CD4-positive, alpha-beta T cell (primary cell): ENCODE measurements around the gene ZNF423. TPM values are rescaled to one million over a fixed set of nuclear protein-coding genes. Genes with fewer than 3 reads are reported as not detected.

Source experiments
- ATAC-seq: fragments of 200-7000 bp; cut with Tn5 transposase; one replicate; pipeline ENCODE4 v1.10.0; 2022; ENCODE audit warnings: mild to moderate bottlenecking; ENCODE audit not compliant: poor library complexity
- CTCF ChIA-PET: fragments of 350-600 bp; sonication (Branson Sonifier 250); formaldehyde crosslinking; loops from one replicate; lab custom pipeline; 2021; ENCODE audit warnings: antibody characterized with exemption, inconsistent platforms; lab: Charles Lee
- POLR2A ChIA-PET: fragments of 350-600 bp; sonication (Branson Sonifier 250); formaldehyde crosslinking; loops from one replicate; lab custom pipeline; 2021; ENCODE audit warnings: antibody characterized with exemption, inconsistent platforms; lab: Charles Lee
- DNase-seq, 14 experiments: peaks; one replicate each; pipeline ENCODE4 v3.0.0-alpha.2; 2013 to 2020; ENCODE audit warnings: mixed read lengths in 2 of 14
- H3K27ac ChIP-seq, 2 donors: one replicate each; pipeline versions ENCODE4 v1.5.1 to v1.7.0; 2013; ENCODE audit warnings: low read length in 2 of 2, low read depth in 1 of 2, mild to moderate bottlenecking in 1 of 2
- H3K27me3 ChIP-seq, 2 experiments: 1 replicate in 1 of 2; 2 replicates in 1 of 2; pipeline versions ENCODE4 v1.6.1 to v1.7.0; 2013; ENCODE audit warnings: low read length in 2 of 2, control low read depth in 1 of 2, mild to moderate bottlenecking in 1 of 2, moderate library complexity in 1 of 2; ENCODE audit not compliant: insufficient read depth in 2 of 2, control insufficient read depth in 1 of 2
- H3K36me3 ChIP-seq: one replicate; pipeline ENCODE4 v1.6.1; 2013; ENCODE audit warnings: low read length, control low read depth; ENCODE audit not compliant: insufficient read depth
- H3K4me1 ChIP-seq: one replicate; pipeline ENCODE4 v1.6.1; 2013; ENCODE audit warnings: low read length, control low read depth; ENCODE audit not compliant: insufficient read depth
- H3K4me3 ChIP-seq: one replicate; pipeline ENCODE4 v1.5.1; 2013; ENCODE audit warnings: mild to moderate bottlenecking, low read length, moderate library complexity
- H3K9me3 ChIP-seq, 2 experiments: 1 replicate in 1 of 2; 2 replicates in 1 of 2; pipeline versions ENCODE4 v1.6.1 to v1.7.0; 2013; ENCODE audit warnings: low read length in 2 of 2, mild to moderate bottlenecking in 2 of 2, control low read depth in 1 of 2, moderate library complexity in 1 of 2; ENCODE audit not compliant: control insufficient read depth in 1 of 2, insufficient read depth in 1 of 2
- H3K27ac Mint-ChIP-seq: one replicate; pipeline ENCODE4 v1.8.0; 2020; ENCODE audit warnings: mixed read lengths
- H3K27me3 Mint-ChIP-seq: one replicate; pipeline ENCODE4 v1.8.0; 2021; ENCODE audit warnings: mixed read lengths
- H3K36me3 Mint-ChIP-seq: one replicate; pipeline ENCODE4 v1.8.0; 2021; ENCODE audit warnings: low read depth, mixed read lengths
- H3K4me1 Mint-ChIP-seq: one replicate; pipeline ENCODE4 v1.8.0; 2021; ENCODE audit warnings: low read depth, mixed read lengths
- H3K4me3 Mint-ChIP-seq: one replicate; pipeline ENCODE4 v1.8.0; 2020; ENCODE audit warnings: mild to moderate bottlenecking, mixed read lengths
- H3K9me3 Mint-ChIP-seq: one replicate; pipeline ENCODE4 v1.8.0; 2020; ENCODE audit warnings: mixed read lengths
- CTCF ChIP-seq: fragments of 200-600 bp; IDR thresholded peaks from one replicate; pipeline ENCODE4 v1.8.0; 2022; ENCODE audit warnings: antibody characterized with exemption, mild to moderate bottlenecking
- intact Hi-C, 2 experiments: fragments of 100-400 bp; cut with DNase I in 1 of 2; cut with micrococcal nuclease in 1 of 2; formaldehyde crosslinking; loops; one replicate each; pipeline versions ENCODE4 v1.15.1 to v1.9.0; 2023 to 2025; cut with DNase I, micrococcal nuclease
- total RNA-seq, 174 experiments: library from RNA in 2 of 174; stranded (reverse) in 2 of 174; gene quantifications; one replicate each; pipeline ENCODE4 v1.2.3 and lab custom pipeline; 2021 to 2026

ZNF423 gene
- total RNA-seq, 2 experiments from 2014 or later = not detected

- Histone ChIP-seq H3K36me3 (no peaks in the 10 kb centered on the region), H3K27ac (no peak overlapping the region), H3K4me1 (no peaks in the 10 kb centered on the region), H3K9me3 (peaks cover 23 to 24% of the 10 kb centered on the region in 2 experiments), H3K4me3 (no peak overlapping the region), H3K27me3 (no peaks in the 10 kb centered on the region)
- Mint-ChIP-seq H3K9me3 (peaks cover 12% of the 10 kb centered on the region), H3K27ac (no peak overlapping the region), H3K4me3 (no peak overlapping the region), H3K27me3 (no peaks in the 10 kb centered on the region), H3K4me1 (no peaks in the 10 kb centered on the region), H3K36me3 (no peaks in the 10 kb centered on the region)
- CTCF ChIA-PET = no interaction called here
- no peak for TF ChIP-seq CTCF
- ATAC-seq = no peak
- DNase-seq = no peak
- intact Hi-C loops = no loop called here
- POLR2A ChIA-PET = no interaction called here
Observed at GRCh38 chr16:49644145-49644463, 211.8 kb downstream of the ZNF423 start.

- intact Hi-C loops = no loop called here
- Mint-ChIP-seq H3K27me3 (no peaks in the 10 kb centered on the region), H3K36me3 (no peaks in the 10 kb centered on the region), H3K27ac (no peak overlapping the region), H3K9me3 (peaks cover 8% of the 10 kb centered on the region), H3K4me1 (no peaks in the 10 kb centered on the region), H3K4me3 (no peak overlapping the region)
- H3K27me3 ChIP-seq = no peaks in the 10 kb centered on the region
- DNase-seq = no peak
- H3K9me3 ChIP-seq = peaks cover 23 to 24% of the 10 kb centered on the region in 2 experiments
- no peaks in the 10 kb centered on the region for H3K4me1 ChIP-seq
- H3K27ac ChIP-seq = no peak overlapping the region
- ChIA-PET CTCF (no interaction called here), POLR2A (no interaction called here)
- no peak for ATAC-seq
- no peak overlapping the region for H3K4me3 ChIP-seq
- TF ChIP-seq CTCF = no peak
- H3K36me3 ChIP-seq = no peaks in the 10 kb centered on the region
Observed at GRCh38 chr16:49643429-49644144, 212.3 kb downstream of the ZNF423 start.

GRCh38 chr16:49641250-49641649 lies 214.7 kb downstream of the ZNF423 start:
- Histone ChIP-seq H3K36me3 (no peaks in the 10 kb centered on the region), H3K4me1 (no peaks in the 10 kb centered on the region), H3K9me3 (peaks cover 6 to 25% of the 10 kb centered on the region in 2 experiments), H3K4me3 (no peak overlapping the region), H3K27me3 (no peaks in the 10 kb centered on the region), H3K27ac (no peak overlapping the region)
- TF ChIP-seq CTCF = no peak
- CTCF ChIA-PET = no interaction called here
- H3K27ac Mint-ChIP-seq = no peak overlapping the region
- H3K9me3 Mint-ChIP-seq = no peaks in the 10 kb centered on the region
- intact Hi-C loops = no loop called here
- no peaks in the 10 kb centered on the region for H3K4me1 Mint-ChIP-seq
- no peak for ATAC-seq
- no peaks in the 10 kb centered on the region for H3K36me3 Mint-ChIP-seq
- no peak for DNase-seq
- no peak overlapping the region for H3K4me3 Mint-ChIP-seq
- H3K27me3 Mint-ChIP-seq = no peaks in the 10 kb centered on the region
- POLR2A ChIA-PET = no interaction called here
